ENCODE measurements around the gene DNM2. TPM values are rescaled to one million over a fixed set of nuclear protein-coding genes. Genes with fewer than 3 reads are reported as not detected.

Gene DNM2
- total and polyA plus RNA-seq, 10 of the 15 experiments (the other 5 are each of a cell fraction or from before 2014, with no cell fraction given), result 1.2 to 146 (median 68.9) TPM

- TF ChIP-seq MLLT1 (IDR thresholded peaks at IDR 0.05), result peak; percentile 27; the same call in 1 of the 2 replicates
- no peak for TF ChIP-seq SREBF2 (IDR thresholded peaks at IDR 0.05; ENCODE audit: low read length)
- TF ChIP-seq SMAD5 (IDR thresholded peaks at IDR 0.05; ENCODE audit: low read depth), result no peak
- peak; percentile 60; the same call in 1 of the 2 replicates for TF ChIP-seq TCF3 (IDR thresholded peaks at IDR 0.05; ENCODE audit: borderline replicate concordance, insufficient read depth, low read depth, low read length)
- TF ChIP-seq MEF2A (IDR thresholded peaks at IDR 0.05; ENCODE audit: insufficient read depth, low read depth, low read length), result no peak
- no peak for TF ChIP-seq ZBTB4 (CRISPR knock-in tag; IDR thresholded peaks at IDR 0.05)
- no peak for TF ChIP-seq FOXK2 (IDR thresholded peaks at IDR 0.05)
- peak; percentile 53 for TF ChIP-seq MEF2B (IDR thresholded peaks at IDR 0.05; ENCODE audit: partially characterized antibody, poor library complexity, severe bottlenecking)
- TF ChIP-seq TARDBP (IDR thresholded peaks at IDR 0.05; ENCODE audit: borderline replicate concordance), result no peak
- TF ChIP-seq MXI1 (IDR thresholded peaks at IDR 0.05; ENCODE audit: low read depth, low read length), result peak; percentile 58; the same call in 1 of the 2 replicates
- TF ChIP-seq SMAD1 (IDR thresholded peaks at IDR 0.05; ENCODE audit: low read depth, partially characterized antibody), result no peak
- TF ChIP-seq RELB (IDR thresholded peaks at IDR 0.05; ENCODE audit: low read depth), result peak; percentile 93
- no peak for TF ChIP-seq CHD4 (IDR thresholded peaks at IDR 0.05)
- peak; percentile 68 for TF ChIP-seq SKIL (IDR thresholded peaks at IDR 0.05; ENCODE audit: low read depth, poor library complexity, severe bottlenecking)
- TF ChIP-seq GABPA (IDR thresholded peaks at IDR 0.05; ENCODE audit: low read depth), result no peak
- no peak for TF ChIP-seq SUPT20H (IDR thresholded peaks at IDR 0.05; ENCODE audit: borderline replicate concordance, control insufficient read depth, low read depth, low read length)
- TF ChIP-seq KAT2A (conservative IDR thresholded peaks at IDR 0.05; ENCODE audit: control insufficient read depth, low read depth, low read length), result no peak
- TF ChIP-seq RAD51 (IDR thresholded peaks at IDR 0.05), result no peak
- no peak for TF ChIP-seq ELK1 (IDR thresholded peaks at IDR 0.05; ENCODE audit: low read depth, low read length)
- TF ChIP-seq BCL11A (IDR thresholded peaks at IDR 0.05; ENCODE audit: low read depth, low read length), result peak; percentile 93
Measured at GRCh38 chr19:10876459-10877240, 158.8 kb downstream of the DNM2 start (continued).
